OCI-LY7 (cell line): Measurements from ENCODE around the gene USP24. TPM values are rescaled to one million over a fixed set of nuclear protein-coding genes. Genes with fewer than 3 reads are reported as not detected.

Experiments
- BruUV-seq: library from RNA; stranded (reverse); fragments of 400-500 nt; replicated peaks from 2 replicates; lab custom pipeline; 2021; lab: Mats Ljungman, UMichigan
- CTCF ChIA-PET: fragments of 300-600 bp; sonication (Branson Sonifier 250); formaldehyde crosslinking; loops from one replicate; lab custom pipeline; 2022; ENCODE audit warnings: antibody characterized with exemption; ENCODE audit not compliant: unreplicated experiment; lab: Charles Lee
- POLR2A ChIA-PET: fragments of 300-600 bp; sonication (Branson Sonifier 250); formaldehyde crosslinking; loops from one replicate; lab custom pipeline; 2022; ENCODE audit warnings: antibody characterized with exemption; lab: Charles Lee
- DNase-seq: peaks from one replicate; pipeline ENCODE4 v3.0.0-alpha.2; 2015; ENCODE audit warnings: low spot score
- H2AFZ ChIP-seq: fragments of 200-600 bp; sonication (generic), shearing (Covaris generic); 2 replicates; pipeline ENCODE4 v1.6.1; 2014; ENCODE audit warnings: mild to moderate bottlenecking, antibody characterized with exemption, low read length, moderate library complexity
- H3K27ac ChIP-seq: fragments of 200-600 bp; sonication (generic); 2 replicates; pipeline ENCODE4 v1.5.1; 2014; ENCODE audit warnings: mixed run types, low read depth, mild to moderate bottlenecking, moderate library complexity, low read length, inconsistent platforms; ENCODE audit not compliant: poor library complexity, severe bottlenecking
- H3K36me3 ChIP-seq: fragments of 200-600 bp; sonication (generic); 2 replicates; pipeline ENCODE4 v1.6.1; 2014; ENCODE audit warnings: mild to moderate bottlenecking, antibody characterized with exemption, low read length, moderate library complexity, mixed read lengths; ENCODE audit not compliant: insufficient read depth
- H3K4me1 ChIP-seq: fragments of 200-600 bp; sonication (generic); 2 replicates; pipeline ENCODE4 v1.5.1; 2014; ENCODE audit warnings: mild to moderate bottlenecking, low read length; ENCODE audit not compliant: insufficient read depth, poor library complexity, severe bottlenecking
- H3K4me2 ChIP-seq: fragments of 200-600 bp; sonication (generic); 2 replicates; pipeline ENCODE4 v1.6.1; 2014; ENCODE audit warnings: mild to moderate bottlenecking, low read length
- H3K4me3 ChIP-seq: fragments of 200-600 bp; sonication (generic); 2 replicates; pipeline ENCODE4 v1.5.1; 2014; ENCODE audit warnings: mild to moderate bottlenecking, low read depth, low read length; ENCODE audit not compliant: poor library complexity, severe bottlenecking
- H3K79me2 ChIP-seq: fragments of 200-600 bp; sonication (generic); 2 replicates; pipeline ENCODE4 v1.6.1; 2016; ENCODE audit warnings: low read depth, mild to moderate bottlenecking, low read length, moderate library complexity, mixed read lengths; ENCODE audit not compliant: insufficient read depth
- H3K9me2 ChIP-seq: fragments of 200-600 bp; sonication (generic); 2 replicates; pipeline ENCODE4 v1.6.1; 2016; ENCODE audit warnings: mild to moderate bottlenecking, low read length, mixed read lengths; ENCODE audit not compliant: insufficient read depth
- H3K9me3 ChIP-seq: fragments of 200-600 bp; sonication (generic); 2 replicates; pipeline ENCODE4 v1.6.1; 2014; ENCODE audit warnings: mild to moderate bottlenecking, mixed run types, low read length, mixed read lengths
- H4K20me1 ChIP-seq: fragments of 200-600 bp; sonication (generic); 2 replicates; pipeline ENCODE4 v1.6.1; 2014; ENCODE audit warnings: mild to moderate bottlenecking, antibody characterized with exemption, low read length, moderate library complexity, mixed read lengths; ENCODE audit not compliant: insufficient read depth
- EZH2phosphoT487 ChIP-seq: fragments of 200-600 bp; sonication (generic); IDR thresholded peaks from 2 replicates; pipeline ENCODE4 v1.6.1; 2018; ENCODE audit warnings: low read depth, borderline replicate concordance, mild to moderate bottlenecking, mixed run types, antibody characterized with exemption, low read length, moderate library complexity, mixed read lengths
- intact Hi-C: fragments of 100-400 bp; cut with micrococcal nuclease; formaldehyde crosslinking; loops from one replicate; pipeline ENCODE4 v1.10.0; 2022; ENCODE audit not compliant: unreplicated experiment
- total RNA-seq, 2 experiments: library from RNA; depleted of rRNA in 1 of 2; stranded (reverse); fragments of >200 nt in 1 of 2; shearing (Covaris generic) in 1 of 2; gene quantifications; 2 replicates each; pipeline ENCODE4 v1.2.3, GENCODE V29; 2014 to 2022
- TF ChIP-seq, protein P1 (sequence below): fragments of 200-600 bp; sonication (generic); conservative IDR thresholded peaks from 2 replicates; pipeline ENCODE4 v1.5.1; 2014; ENCODE audit warnings: mild to moderate bottlenecking, antibody characterized with exemption, low read length, moderate library complexity, mixed read lengths

The USP24 gene
- total RNA-seq, 2 experiments from 2014 or later: 35.1 to 46.3 TPM

DNA sequence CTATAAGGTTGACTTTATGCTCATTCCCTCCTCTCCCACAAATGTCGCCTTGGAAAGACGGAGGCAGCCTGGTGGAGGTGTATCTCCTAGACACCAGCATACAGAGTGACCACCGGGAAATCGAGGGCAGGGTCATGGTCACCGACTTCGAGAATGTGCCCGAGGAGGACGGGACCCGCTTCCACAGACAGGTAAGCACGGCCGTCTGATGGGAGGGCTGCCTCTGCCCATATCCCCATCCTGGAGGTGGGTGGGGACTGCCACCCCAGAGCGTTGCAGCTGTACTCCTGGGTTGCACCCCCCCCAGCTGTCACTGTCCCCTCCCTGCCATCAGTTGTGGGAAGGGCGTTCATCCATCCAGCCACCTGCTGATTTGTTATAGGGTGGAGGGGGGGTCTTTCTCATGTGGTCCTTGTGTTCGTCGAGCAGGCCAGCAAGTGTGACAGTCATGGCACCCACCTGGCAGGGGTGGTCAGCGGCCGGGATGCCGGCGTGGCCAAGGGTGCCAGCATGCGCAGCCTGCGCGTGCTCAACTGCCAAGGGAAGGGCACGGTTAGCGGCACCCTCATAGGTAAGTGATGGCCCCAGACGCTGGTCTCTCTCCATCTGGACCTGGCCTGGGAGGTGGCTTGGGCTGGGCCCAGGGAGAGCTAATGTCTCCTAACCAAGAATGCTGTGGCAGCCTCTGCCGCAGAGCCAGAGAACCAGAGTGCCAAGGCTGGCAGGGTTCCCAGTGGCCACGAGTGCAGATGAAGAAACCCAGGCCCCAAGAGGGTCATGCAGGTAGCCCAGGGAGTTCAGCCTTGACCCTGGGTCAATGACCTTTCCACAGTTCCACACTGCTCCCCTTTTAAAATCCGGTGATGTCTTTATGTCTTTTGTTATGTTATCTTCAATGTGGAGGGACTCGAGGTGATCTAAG, 162.7 kb downstream of the USP24 start:
- no TSS peak for BruUV-seq
- Histone ChIP-seq H3K4me2 (no peak overlapping the region), H4K20me1 (no peaks in the 10 kb centered on the region), H3K36me3 (no peaks in the 10 kb centered on the region), H3K4me1 (no peaks in the 10 kb centered on the region), H3K4me3 (no peak overlapping the region), H3K79me2 (no peaks in the 10 kb centered on the region), H3K9me2 (no peaks in the 10 kb centered on the region), H3K9me3 (no peaks in the 10 kb centered on the region), H2AFZ (no peak overlapping the region), H3K27ac (no peak overlapping the region)
- TF ChIP-seq, protein P1, sequence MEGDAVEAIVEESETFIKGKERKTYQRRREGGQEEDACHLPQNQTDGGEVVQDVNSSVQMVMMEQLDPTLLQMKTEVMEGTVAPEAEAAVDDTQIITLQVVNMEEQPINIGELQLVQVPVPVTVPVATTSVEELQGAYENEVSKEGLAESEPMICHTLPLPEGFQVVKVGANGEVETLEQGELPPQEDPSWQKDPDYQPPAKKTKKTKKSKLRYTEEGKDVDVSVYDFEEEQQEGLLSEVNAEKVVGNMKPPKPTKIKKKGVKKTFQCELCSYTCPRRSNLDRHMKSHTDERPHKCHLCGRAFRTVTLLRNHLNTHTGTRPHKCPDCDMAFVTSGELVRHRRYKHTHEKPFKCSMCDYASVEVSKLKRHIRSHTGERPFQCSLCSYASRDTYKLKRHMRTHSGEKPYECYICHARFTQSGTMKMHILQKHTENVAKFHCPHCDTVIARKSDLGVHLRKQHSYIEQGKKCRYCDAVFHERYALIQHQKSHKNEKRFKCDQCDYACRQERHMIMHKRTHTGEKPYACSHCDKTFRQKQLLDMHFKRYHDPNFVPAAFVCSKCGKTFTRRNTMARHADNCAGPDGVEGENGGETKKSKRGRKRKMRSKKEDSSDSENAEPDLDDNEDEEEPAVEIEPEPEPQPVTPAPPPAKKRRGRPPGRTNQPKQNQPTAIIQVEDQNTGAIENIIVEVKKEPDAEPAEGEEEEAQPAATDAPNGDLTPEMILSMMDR: no peak
- TF ChIP-seq EZH2phosphoT487: no peak
- no peak for DNase-seq
- intact Hi-C loops: no loop called here
- CTCF ChIA-PET: no interaction called here
- POLR2A ChIA-PET: no interaction called here

- no peaks in the 10 kb centered on the region for H3K4me1 ChIP-seq
- no peaks in the 10 kb centered on the region for H4K20me1 ChIP-seq
- no peaks in the 10 kb centered on the region for H3K9me2 ChIP-seq
- no TSS peak for BruUV-seq
- no peak overlapping the region for H3K4me2 ChIP-seq
- CTCF ChIA-PET: no interaction called here
- H3K79me2 ChIP-seq: no peaks in the 10 kb centered on the region
- H3K4me3 ChIP-seq: no peak overlapping the region
- intact Hi-C loops: no loop called here
- POLR2A ChIA-PET: no interaction called here
- no peak for DNase-seq
- H3K27ac ChIP-seq: no peak overlapping the region
- H2AFZ ChIP-seq: no peak overlapping the region
- TF ChIP-seq, protein P1: no peak
- no peak for TF ChIP-seq EZH2phosphoT487
- no peaks in the 10 kb centered on the region for H3K9me3 ChIP-seq
- no peaks in the 10 kb centered on the region for H3K36me3 ChIP-seq
Measured at GRCh38 chr1:55051621-55052020, 163.5 kb downstream of the USP24 start.

GRCh38 chr1:55051169-55051568, 164.0 kb downstream of the USP24 start:
- H3K4me2 ChIP-seq: no peak overlapping the region
- H3K36me3 ChIP-seq: no peaks in the 10 kb centered on the region
- ChIA-PET CTCF (no interaction called here), POLR2A (no interaction called here)
- DNase-seq: no peak
- intact Hi-C loops: no loop called here
- no peaks in the 10 kb centered on the region for H3K9me2 ChIP-seq
- H3K27ac ChIP-seq: no peak overlapping the region
- TF ChIP-seq EZH2phosphoT487: no peak
- TF ChIP-seq, protein P1: no peak
- no peaks in the 10 kb centered on the region for H3K9me3 ChIP-seq
- no peak overlapping the region for H2AFZ ChIP-seq
- H3K4me1 ChIP-seq: no peaks in the 10 kb centered on the region
- no TSS peak for BruUV-seq
- no peaks in the 10 kb centered on the region for H4K20me1 ChIP-seq
- no peak overlapping the region for H3K4me3 ChIP-seq
- H3K79me2 ChIP-seq: no peaks in the 10 kb centered on the region
